GM19324 (cell line): ENCODE data around the gene LDB2.
"Not testable (repeated sequence)": the region's sequence is repeated elsewhere in the genome, so short reads cannot be mapped to it uniquely, and the experiment has no call there.

Experiments used
- ATAC-seq: cut with Tn5 transposase; IDR thresholded peaks from one replicate; pipeline ENCODE4 v1.9.1; 2021; ENCODE audit warnings: mild to moderate bottlenecking, moderate library complexity; ENCODE audit not compliant: unreplicated experiment, low FRiP score

The LDB2 gene

DNA sequence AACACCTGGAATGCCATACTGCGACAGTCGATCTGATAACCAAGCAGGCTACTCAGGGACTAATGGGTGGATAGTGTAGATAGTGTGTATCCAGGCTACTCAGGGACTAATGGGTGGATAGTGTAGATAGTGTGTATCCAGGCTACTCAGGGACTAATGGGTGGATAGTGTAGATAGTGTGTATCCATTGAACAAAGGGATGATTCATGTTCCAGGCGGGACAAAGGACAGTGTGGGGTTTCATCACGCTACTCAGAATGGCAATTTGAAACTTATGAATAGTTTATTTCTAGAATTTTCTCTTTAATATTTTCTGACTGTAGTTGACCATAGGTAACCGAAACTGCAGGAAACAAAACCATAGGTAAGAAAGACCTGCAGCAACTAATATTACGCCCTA, 374.9 kb downstream of the LDB2 start:
- ATAC-seq = not testable (repeated sequence)

DNA sequence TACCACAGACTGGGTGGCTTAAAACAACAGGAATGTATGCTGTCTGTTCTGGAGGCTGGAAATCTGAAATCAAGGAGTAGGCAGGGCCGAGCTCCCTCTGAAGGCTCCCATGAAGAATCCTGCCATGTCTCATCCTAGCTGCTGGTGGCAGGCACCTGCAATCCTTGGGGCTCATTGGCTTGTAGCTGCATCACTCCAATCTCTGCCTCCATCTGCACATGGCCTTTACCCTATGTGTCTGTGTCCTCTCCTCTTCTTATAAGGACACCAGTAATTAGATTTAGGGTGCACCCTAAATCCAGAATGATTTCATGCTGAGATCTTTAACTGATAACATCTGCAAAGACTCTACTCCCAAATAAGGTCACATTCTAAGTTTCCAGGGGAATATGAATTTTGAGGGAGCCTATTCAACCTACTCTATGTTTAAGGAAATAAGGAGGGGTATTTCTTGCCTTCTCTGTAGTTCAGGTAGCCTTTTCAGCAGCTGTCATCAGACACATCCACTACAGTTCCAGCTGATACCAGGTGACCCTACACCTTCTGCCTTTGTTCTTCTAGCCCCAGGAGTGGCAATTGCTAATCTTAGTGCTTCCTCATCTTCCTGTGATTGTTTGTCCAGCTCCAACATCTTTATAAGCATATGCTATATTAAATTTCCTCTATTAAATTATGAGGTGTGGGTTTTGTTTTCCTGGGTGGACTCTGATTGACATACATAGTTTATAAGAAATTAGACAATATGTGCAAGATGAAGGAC, 377.1 kb downstream of the LDB2 start:
- no peak for ATAC-seq

DNA sequence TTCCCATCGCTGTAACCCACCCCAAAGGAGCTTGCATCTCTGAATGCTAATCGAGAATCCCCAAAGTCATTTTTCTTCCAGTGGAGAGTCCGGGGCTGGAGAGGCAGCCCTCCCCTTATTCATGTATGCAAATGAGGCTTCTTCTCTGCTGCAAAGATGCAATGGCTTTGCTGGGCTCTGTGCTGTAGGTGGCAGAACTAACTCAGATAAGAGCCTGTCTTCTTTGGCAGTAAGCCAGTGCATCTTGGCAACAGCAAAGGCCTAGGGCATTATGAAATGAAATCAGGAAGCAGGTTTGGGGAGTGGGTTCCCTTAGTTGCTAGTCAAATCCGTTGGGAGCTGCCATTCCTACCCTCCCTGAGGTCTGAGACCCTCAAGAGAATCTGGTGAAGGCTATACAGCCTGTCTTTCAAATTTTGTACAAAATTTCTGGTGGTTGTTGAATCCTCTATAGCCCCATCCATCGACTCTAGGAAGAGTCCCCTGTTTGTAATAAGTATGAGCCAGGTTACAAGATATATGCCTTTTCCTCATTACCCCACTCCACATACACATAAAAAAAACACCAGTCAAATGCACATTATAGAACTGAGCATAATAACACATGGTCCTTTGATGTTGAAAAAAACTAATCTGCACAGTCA, 381.5 kb downstream of the LDB2 start:
- ATAC-seq = no peak

DNA sequence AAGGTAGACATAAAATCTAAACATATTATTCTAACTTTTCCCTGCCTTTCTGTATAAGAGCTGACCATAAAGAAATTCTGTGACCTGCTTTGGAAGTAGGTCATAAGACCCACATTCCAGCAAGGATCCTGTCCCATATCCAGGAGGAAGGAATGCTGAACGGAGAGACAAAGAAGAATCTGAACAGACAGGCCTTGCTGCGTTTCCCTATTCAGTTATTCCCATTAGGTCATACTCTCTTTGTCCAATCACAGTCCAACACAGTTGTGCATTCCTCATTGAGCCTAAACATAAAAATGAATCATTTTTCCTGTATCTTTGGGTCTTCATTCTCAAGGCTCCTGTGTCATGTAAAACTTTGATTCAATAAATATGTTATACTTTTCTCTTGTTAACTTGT, 384.6 kb downstream of the LDB2 start:
- no peak for ATAC-seq

DNA sequence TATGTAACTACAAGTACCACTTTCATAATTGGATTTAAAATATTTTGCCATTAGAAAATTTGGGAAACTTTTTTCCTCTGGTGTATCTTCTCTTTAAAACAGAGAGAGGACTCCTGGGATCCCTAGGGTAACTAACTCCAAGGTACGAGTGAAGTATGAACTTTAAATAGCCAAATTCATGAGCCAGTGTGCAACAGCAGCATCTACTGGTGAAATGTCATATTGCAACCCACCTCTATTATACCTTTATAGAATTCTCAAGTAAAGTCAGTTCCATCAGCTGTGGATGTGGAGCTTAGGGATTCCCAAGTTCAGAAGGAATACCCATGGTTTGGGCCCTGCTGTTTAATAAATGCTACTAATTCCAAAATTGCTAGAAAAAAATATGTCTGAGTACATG, 389.5 kb downstream of the LDB2 start:
- ATAC-seq = no peak

DNA sequence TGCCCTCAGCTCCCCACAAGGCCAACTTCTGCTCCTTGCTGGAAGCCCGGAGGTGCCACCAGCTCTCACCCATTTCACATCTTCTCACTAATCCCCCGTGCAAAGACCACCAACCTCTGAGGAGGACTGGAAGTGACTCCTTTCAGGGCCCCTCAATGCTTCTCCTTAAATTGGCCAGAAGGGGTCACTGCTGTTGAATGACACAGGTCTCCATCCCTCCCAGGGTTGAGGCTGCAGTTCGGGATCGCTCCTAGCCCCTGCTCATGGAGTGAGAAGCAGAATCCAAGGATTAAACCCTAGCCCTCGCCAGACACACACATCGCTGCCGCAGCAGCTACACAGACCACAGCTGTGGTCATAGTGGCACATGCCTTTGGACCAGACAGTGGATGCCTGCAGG, 392.7 kb downstream of the LDB2 start:
- ATAC-seq = no peak

DNA sequence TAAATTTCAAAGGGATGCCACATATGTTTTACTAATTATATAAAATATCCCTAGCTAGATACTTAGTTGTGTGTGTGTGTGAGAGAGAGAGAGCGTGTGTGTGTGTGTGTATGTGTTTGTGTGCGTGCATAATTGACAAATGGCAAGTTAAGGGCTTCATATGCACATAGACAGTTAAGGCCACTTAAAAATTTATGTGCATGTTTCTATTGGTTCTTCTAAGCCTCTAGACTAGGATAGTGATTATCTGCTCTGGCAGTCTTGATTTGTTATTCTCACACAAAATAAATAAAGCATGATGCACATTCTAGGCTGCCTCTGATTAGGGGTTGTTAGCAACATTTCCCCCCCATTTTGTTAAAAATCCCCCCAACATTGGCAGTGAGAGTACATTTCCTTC, 393.2 kb downstream of the LDB2 start:
- ATAC-seq = no peak

DNA sequence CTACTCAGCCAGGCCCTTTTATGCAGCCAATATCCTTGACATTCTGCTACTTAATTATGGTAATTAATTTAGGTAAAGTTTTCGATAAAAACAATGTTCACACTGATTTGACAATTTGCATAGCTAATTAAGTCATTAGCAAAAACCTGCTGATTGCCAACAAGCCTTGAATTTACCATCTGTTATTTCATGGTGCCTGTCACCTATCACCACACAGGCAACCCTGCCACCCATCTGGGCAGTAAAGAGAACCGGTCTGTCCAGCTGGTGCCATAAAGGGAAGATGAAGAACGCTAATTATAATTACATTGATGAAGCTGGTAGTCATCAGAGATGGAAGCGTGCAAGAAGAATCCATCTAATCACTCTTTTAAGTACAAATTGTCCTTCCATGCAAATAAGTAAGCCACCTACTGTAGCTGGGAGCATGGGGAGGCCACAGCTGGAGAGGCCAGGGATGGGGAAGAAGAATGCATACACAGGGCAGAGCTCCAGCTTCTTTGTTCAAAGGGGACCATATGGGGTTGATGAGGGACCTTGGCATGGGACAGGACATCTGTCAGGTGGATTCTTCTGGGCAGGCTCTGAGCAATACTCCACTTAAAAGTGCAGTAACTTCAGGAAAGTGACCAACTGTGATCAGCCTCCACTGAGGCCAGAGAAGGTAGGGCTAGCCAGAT, 394.9 kb downstream of the LDB2 start:
- no peak for ATAC-seq

DNA sequence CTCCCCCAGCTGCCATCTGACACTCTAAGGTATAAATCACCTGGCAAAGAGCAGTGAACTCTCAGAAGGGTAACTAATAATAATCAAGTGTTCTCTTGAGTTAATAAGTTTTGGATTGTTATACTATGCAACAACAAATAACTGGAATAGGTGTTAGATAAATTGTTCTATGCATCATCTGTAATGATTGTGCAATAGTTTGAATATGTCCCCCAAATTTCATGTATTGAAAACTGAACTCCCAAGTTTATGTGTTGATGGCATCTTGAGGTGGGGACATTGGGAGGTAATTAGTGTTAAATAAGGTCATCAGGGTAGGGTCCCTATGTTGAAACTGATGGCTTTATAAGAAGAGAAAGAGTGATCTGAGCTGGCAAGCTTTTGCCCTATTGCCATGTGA, 399.5 kb downstream of the LDB2 start:
- ATAC-seq = no peak

DNA sequence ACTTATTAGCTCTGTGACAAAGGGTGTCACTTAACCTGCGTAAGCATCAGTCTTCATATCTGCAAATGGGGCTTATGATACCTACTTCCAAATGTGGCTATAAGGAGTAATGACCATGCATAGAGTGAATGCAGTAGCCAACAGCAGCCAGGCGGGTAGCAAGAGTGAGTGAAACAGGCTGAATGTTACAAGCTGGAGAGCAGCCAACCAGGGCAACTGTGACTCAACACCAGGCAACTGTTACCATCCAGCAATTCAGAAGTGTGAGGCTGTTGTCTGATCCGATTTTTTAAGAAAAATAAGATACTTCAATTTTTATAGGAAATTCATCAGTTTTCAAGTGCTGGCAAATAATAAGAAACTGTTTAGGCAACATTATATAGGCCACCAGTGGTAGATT, 401.9 kb downstream of the LDB2 start:
- no peak for ATAC-seq

DNA sequence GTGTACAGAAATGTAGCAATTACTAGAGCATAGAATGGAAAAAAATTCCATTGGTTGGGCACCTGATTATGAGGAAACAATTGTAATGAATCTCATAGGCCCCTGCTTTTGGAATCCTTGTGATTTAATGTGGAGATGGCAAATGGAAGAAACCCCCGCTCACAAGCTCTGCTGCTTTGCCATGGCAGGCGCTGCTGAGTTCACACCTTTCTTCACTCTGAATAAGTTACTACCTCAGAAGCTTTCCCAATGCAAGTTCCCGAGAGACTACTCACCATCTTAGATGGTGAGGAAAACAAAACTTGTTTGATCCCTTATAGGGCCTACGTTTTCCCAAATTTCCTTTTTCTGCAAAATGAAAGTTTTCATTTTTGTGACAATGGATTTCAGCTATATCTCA, 405.6 kb downstream of the LDB2 start:
- no peak for ATAC-seq

DNA sequence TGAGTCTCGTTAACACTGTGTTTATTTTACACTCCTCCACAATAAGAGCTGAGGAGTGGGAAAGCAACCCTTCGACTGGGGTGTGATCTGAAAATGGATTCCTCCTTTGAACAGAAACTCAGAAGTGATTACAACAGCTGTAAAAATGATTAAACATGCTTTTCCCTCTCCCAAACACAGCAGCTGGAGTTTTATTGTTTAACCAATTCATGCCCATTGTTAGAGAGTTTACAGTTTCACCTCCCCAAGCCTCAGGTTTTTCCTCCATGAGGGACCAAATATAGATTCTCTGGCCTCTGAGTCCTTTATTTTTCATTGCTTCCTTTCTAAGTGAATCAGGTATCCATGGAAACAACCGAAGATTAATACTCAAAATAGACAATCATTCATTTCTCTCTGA, 409.2 kb downstream of the LDB2 start:
- no peak for ATAC-seq

DNA sequence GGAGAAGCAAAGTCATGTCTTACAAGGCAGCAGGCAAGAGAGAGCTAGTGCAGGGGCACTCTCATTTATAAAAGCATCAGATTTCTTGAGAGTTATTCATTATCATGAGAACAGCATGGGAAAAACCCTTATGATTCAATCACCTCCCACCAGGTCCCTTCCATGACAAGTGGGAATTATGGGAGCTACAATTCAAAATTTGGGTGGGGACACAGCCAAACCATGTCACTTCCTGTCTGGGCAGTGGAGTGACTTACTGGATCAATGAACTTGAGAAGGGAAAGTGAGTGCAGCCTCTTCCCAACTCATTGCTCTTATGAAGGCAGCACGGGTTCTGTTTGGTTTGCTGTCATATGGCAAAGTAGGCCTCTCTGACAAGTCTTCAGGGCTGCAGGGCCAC, 410.4 kb downstream of the LDB2 start:
- ATAC-seq = no peak

DNA sequence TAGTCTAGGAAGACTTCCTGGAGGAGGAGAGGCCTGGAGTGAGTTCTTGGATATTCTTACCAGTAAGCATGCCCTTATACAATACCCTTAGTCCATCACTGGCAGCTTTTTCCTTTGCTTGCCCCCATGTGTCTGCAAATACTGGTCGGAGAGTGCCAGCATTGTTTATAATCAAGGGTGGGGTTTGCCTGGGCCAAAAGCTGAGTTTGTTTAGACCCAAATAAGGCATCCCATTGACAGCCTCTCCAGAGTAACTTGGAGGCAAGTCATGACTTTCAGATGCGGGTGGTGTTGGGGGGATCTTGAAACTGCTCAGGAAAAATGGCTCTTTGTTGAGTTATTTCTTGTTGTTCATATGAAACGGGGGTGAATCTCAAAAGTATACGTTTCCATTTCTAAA, 413.7 kb downstream of the LDB2 start:
- ATAC-seq = no peak

DNA sequence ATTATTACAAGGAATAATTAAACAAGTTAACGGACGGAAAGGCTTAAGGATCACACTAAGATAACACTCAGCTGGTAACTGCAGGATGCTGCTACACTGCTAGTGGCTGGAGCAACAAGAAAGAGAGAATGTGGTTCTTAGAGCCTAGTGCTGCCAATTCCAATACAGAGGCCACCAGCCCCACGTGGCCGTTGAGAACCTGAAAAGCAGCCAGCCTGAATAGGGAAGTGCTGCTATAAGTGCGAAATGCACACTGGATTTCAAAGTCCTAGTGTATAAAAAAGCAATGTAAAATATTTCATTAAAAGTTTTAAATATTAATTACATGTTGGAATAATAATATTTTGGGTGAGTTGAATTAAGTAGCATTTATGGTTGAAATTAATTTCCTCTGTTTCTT, 414.9 kb downstream of the LDB2 start:
- ATAC-seq = no peak

DNA sequence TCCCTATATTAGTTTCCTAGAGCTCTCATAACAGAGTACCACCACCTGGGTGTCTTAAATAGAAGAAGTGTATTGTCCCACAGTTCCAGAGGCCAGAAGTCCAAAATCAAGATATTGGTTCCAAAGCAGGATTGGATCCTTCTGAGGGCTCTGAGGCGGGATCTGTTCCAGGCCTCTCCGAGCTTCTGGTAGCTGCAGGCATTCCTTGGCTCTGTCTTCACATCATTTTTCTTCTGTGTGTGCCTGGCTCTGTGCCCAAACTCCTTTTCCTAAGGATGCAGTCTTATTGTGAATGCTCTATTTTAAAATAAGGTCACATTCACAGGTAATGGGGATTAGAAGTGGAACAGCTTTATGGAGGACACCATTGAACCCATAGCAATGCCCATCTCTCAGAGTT, 418.4 kb downstream of the LDB2 start:
- no peak for ATAC-seq

DNA sequence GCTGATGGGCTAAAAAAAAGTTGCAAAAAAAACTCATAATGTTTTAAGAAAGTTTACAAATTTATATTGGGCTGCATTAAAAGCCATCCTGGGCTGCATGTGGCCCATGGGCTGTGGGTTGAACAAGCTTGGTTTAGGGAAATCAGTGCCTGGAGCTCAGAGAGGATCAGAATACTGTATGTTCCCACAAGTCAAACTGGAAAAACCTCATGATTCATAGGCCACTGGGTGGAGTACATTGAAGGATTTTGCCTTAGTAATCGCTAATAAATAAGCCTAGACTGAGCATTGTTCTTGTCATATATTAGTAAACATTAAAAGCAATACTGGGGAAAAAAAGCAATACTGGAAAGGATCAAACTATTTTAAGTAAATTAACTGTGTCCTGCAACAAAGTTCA, 425.9 kb downstream of the LDB2 start:
- no peak for ATAC-seq

DNA sequence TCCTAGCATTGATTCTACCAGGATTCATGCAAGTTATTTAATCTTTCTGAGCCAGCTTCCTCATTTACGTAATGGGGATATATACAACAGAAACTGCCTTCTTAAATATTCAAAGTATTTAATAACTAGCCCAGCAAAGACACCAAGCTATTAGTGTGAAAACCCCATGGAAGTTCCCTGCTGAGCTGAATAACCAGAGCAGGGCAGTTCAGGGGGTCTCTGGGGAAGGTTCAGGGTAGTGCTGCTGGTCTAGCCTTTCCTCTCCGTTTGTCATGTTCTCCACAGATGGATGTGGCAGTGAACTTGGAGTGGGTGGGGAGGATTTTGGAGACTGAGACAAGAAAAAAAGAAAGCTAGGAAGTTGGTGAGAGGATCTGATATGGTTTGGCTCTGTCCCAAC, 431.4 kb downstream of the LDB2 start:
- ATAC-seq = no peak

DNA sequence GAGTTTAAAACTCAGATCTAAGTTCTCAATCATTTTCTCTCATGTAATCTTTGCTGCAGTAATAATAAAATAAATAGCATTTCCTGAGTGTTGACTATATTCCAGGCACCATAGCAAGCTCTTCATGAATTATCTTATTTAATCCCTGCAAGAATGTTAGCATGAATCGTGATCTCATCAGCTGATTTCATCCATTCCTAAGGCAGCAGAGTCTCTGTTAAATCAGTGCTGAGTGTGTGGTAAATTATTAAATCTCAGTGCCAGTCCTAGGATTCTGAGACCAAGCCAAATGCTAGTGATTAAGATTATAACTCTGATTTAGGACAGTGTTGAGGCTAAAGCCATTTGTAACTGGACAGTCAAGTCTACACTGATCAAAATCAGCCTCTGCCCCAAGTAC, 431.9 kb downstream of the LDB2 start:
- ATAC-seq = no peak

DNA sequence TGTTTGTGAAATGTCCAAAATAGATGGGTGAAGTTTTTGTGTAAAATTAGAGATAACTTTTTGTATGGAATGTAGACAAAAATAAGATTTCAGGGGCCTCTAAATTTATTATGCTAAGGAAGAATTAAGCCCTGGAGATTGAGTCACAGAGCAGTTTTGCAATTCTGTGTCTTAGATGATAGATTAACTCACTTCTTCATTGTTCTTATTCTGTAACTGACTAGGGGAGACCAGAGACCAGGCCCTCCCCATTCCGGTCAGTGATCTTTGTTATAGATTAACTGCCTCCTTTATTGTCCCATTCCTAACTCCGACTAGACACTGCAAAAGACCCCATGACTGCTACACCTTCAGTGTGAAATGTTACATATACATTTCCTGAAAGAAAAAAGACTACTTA, 433.8 kb downstream of the LDB2 start:
- no peak for ATAC-seq

DNA sequence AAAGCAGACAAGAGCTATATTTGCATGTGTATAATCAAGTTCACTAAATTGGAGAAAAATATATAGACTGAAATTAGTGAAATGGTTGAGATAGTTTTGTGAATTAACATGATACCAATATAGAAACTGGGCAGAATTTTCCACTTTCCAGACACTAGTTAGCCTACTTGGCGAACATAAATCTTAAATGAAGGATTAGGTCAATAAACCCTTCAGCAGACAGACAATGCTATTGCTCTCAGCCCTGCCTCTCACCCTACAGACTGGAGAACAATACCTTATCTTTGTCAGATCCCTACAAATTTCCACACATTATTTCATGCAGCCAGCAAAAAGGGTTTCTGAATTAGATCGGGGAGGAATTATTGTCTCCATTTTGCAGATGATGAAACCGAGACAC, 435.8 kb downstream of the LDB2 start:
- no peak for ATAC-seq

DNA sequence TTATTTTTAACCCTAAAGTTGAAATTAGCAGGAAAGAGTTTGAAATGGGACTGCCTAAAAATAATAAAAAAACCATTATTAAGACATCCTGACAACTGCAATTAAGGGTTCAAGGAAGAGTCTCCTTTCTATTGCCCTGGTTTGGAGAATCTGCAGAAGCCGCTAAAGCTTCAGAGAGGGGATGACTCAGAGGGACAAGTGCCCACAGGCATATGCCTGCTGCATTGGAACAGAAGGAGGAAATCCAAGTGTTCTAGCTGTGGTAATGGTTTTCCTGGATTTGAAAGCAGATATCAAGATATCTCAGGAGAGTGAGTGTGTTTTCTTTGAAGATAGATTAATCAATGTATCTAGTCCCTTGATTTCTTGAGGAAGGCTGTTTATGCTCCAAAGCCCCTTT, 437.1 kb downstream of the LDB2 start:
- no peak for ATAC-seq
